ENCODE results near the gene RIPOR3.
"Not testable (repeated sequence)": the region's sequence is repeated elsewhere in the genome, so short reads cannot be mapped to it uniquely, and the experiment has no call there.

Gene RIPOR3

DNA sequence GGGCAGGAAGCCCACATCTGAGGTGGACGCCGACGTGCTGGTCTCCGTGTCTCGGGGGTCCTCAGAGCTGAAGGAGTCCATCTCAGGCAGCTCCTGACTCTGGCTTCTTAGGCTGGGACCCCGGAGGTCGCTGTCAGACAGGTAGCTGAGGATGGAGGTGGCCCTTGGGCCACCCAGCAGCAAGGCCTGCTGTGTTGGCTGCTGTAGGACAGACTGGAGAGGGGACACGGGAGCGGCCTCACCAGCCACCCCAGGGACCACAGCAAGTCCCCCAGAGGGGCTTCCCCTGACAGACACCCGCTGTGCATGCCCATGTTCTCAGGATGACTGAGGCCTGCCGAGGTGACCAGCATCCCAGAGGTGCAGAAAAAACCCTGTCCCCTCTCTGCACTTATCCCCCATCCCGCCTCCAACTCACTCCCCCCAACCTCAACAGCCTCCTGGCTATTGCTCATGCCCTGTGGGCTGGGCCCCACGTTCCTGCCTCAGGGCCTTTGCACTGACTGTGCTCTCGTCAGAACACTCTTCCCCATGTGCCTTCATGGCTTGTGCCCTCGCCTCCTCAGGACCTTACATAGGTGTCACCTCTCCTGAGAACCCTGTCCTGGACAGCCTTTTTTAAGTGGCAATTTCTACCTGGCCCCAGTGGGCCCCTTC is 88.8 kb downstream of the RIPOR3 start:
- no peak overlapping the region for H2AFZ ChIP-seq (ENCODE audit: low read depth, low read length, severe bottlenecking)
- H3K27me3 ChIP-seq (ENCODE audit: low read length), result no peaks in the 10 kb centered on the region
- H3K4me3 ChIP-seq (ENCODE audit: insufficient read depth, low read length, poor library complexity, severe bottlenecking), result no peak overlapping the region
- no peak overlapping the region for H3K27ac ChIP-seq (ENCODE audit: low read depth, low read length)
- no peaks in the 10 kb centered on the region for H3K9me2 ChIP-seq (replicated peaks; ENCODE audit: insufficient read depth, low read length)
- no peaks in the 10 kb centered on the region for H4K20me1 ChIP-seq (ENCODE audit: low read depth, low read length)
- no peak for TF ChIP-seq EZH2phosphoT487 (conservative IDR thresholded peaks at IDR 0.05; ENCODE audit: low read length)
- TF ChIP-seq, protein P1, sequence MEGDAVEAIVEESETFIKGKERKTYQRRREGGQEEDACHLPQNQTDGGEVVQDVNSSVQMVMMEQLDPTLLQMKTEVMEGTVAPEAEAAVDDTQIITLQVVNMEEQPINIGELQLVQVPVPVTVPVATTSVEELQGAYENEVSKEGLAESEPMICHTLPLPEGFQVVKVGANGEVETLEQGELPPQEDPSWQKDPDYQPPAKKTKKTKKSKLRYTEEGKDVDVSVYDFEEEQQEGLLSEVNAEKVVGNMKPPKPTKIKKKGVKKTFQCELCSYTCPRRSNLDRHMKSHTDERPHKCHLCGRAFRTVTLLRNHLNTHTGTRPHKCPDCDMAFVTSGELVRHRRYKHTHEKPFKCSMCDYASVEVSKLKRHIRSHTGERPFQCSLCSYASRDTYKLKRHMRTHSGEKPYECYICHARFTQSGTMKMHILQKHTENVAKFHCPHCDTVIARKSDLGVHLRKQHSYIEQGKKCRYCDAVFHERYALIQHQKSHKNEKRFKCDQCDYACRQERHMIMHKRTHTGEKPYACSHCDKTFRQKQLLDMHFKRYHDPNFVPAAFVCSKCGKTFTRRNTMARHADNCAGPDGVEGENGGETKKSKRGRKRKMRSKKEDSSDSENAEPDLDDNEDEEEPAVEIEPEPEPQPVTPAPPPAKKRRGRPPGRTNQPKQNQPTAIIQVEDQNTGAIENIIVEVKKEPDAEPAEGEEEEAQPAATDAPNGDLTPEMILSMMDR (IDR thresholded peaks at IDR 0.05; ENCODE audit: insufficient read depth, low read length, poor library complexity, severe bottlenecking), result no peak
- no peak overlapping the region for H3K4me2 ChIP-seq (ENCODE audit: low read depth, low read length, poor library complexity, severe bottlenecking)
- H3K79me2 ChIP-seq (ENCODE audit: insufficient read depth, low read length), result no peaks in the 10 kb centered on the region
- H3F3A ChIP-seq (ENCODE audit: insufficient read depth), result no peaks in the 10 kb centered on the region
- no peak overlapping the region for H3K9ac ChIP-seq (ENCODE audit: low read length)
- no peaks in the 10 kb centered on the region for H3K9me3 ChIP-seq (ENCODE audit: insufficient read depth, low read length)
- H3K36me3 ChIP-seq (ENCODE audit: low read length), result no peaks in the 10 kb centered on the region

DNA sequence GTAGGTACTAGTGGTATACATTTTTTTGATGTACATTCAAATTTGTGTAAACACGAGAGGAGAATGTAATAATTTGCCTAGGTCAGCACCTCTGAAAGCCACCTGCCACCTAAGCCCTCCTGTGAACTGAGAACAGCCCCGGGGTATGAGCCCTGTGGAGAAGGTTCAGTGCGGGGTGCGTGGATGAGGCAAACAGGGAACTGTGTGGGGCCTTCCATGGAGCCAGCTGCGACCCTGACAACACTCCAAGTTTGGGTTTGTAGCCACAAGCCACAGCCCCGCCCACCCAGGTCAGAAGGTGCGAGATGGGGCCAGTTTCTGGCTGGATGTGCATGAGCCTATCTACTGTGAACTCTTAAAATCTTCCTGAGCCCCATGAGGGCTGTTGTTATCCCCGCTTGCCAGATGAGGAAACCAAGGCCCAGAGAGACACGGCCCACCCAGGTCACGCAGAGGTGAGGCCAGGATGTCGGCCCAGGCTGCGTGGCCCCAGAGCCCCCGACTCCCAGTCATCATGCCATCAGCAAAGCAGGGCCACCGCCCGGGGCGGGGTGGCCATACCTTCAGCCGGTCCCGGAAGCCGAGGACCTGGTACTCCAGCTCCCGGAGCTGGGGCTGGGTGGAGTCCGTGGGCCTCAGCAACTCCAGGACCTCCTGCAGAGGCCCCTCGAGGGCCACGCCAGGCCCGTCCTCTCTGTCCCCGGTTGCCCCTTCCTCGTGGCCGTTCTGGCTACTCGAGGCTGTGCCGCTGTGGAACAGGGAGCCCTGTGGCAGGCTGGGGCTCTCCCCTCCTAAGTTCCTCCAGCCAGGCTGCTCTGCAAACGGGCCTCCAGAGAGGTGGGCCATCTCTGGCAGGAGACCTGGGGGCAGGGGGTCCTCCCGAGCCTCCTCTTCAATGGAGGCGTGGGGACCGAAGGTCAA is 89.6 kb downstream of the RIPOR3 start:
- no peak overlapping the region for H3K9ac ChIP-seq (ENCODE audit: low read length)
- H3K9me2 ChIP-seq (replicated peaks; ENCODE audit: insufficient read depth, low read length), result no peaks in the 10 kb centered on the region
- no peak overlapping the region for H3K4me2 ChIP-seq (ENCODE audit: low read depth, low read length, poor library complexity, severe bottlenecking)
- H2AFZ ChIP-seq (ENCODE audit: low read depth, low read length, severe bottlenecking), result no peak overlapping the region
- no peaks in the 10 kb centered on the region for H3K36me3 ChIP-seq (ENCODE audit: low read length)
- TF ChIP-seq EZH2phosphoT487 (conservative IDR thresholded peaks at IDR 0.05; ENCODE audit: low read length), result no peak
- TF ChIP-seq, protein P1 (IDR thresholded peaks at IDR 0.05; ENCODE audit: insufficient read depth, low read length, poor library complexity, severe bottlenecking), result no peak
- no peak overlapping the region for H3K27ac ChIP-seq (ENCODE audit: low read depth, low read length)
- no peak overlapping the region for H3K4me3 ChIP-seq (ENCODE audit: insufficient read depth, low read length, poor library complexity, severe bottlenecking)
- H3F3A ChIP-seq (ENCODE audit: insufficient read depth), result no peaks in the 10 kb centered on the region
- no peaks in the 10 kb centered on the region for H3K9me3 ChIP-seq (ENCODE audit: insufficient read depth, low read length)
- no peaks in the 10 kb centered on the region for H4K20me1 ChIP-seq (ENCODE audit: low read depth, low read length)
- no peaks in the 10 kb centered on the region for H3K79me2 ChIP-seq (ENCODE audit: insufficient read depth, low read length)
- no peaks in the 10 kb centered on the region for H3K27me3 ChIP-seq (ENCODE audit: low read length)

DNA sequence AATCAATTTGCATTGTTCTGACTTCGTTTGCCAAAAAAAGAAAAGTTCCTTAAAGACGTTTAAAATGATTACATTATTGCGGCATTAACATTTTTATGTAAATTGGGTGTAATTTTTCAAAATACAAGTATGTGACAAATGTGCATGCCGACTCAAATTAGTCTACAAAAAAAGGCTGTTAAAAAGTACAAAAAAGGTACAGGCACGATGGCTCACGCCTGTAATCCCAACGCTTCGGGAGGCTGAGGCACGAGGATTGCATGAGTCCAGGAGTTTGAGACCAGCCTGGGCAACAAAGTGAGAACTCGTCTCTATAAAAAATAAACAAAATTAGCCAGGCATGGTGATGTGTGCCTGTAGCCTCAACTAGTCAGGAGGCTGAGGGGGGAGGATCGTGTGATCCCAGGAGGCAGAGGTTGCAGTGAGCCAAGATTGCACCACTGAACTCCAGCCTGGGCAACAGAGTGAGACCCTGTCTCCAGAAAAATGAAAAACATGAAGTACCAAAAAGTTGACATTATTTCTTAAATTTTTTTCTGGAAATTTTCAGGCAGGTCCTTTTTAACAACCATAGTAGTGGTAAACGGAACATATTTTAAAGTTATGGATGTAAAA is 91.0 kb downstream of the RIPOR3 start:
- TF ChIP-seq EZH2phosphoT487 (conservative IDR thresholded peaks at IDR 0.05; ENCODE audit: low read length), result no peak
- TF ChIP-seq, protein P1 (IDR thresholded peaks at IDR 0.05; ENCODE audit: insufficient read depth, low read length, poor library complexity, severe bottlenecking), result no peak
- Histone ChIP-seq H3K27ac (ENCODE audit: low read depth, low read length) (no peak overlapping the region), H4K20me1 (ENCODE audit: low read depth, low read length) (no peaks in the 10 kb centered on the region), H3K4me3 (ENCODE audit: insufficient read depth, low read length, poor library complexity, severe bottlenecking) (no peak overlapping the region), H3K4me2 (ENCODE audit: low read depth, low read length, poor library complexity, severe bottlenecking) (no peak overlapping the region), H2AFZ (ENCODE audit: low read depth, low read length, severe bottlenecking) (no peak overlapping the region), H3F3A (ENCODE audit: insufficient read depth) (no peaks in the 10 kb centered on the region), H3K9me2 (replicated peaks; ENCODE audit: insufficient read depth, low read length) (no peaks in the 10 kb centered on the region), H3K36me3 (ENCODE audit: low read length) (no peaks in the 10 kb centered on the region), H3K9me3 (ENCODE audit: insufficient read depth, low read length) (no peaks in the 10 kb centered on the region), H3K9ac (ENCODE audit: low read length) (no peak overlapping the region), H3K27me3 (ENCODE audit: low read length) (no peaks in the 10 kb centered on the region), H3K79me2 (ENCODE audit: insufficient read depth, low read length) (no peaks in the 10 kb centered on the region)

DNA sequence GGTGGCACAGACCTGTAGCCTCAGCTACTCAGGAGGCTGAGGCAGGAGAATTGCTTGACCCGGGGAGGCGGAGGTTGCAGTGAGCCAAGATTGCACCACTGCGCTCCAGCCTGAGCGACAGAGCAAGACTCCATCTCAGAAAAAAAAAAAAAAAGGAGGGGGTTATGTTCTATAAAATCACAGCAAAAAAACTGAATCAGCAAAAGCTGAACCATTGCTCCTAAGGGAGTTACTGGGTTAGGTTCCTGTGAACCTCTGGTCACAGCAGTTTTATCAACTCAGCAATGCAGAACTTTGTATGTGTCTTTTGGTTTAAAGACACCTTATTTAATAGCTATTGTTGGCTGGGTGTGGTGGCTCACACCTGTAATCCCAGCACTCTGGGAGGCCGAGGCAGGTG is 92.6 kb downstream of the RIPOR3 start:
- not testable (repeated sequence) for H3F3A ChIP-seq (ENCODE audit: insufficient read depth); H3K36me3 ChIP-seq (ENCODE audit: low read length); H3K9ac ChIP-seq (ENCODE audit: low read length); H3K27ac ChIP-seq (ENCODE audit: low read depth, low read length); H4K20me1 ChIP-seq (ENCODE audit: low read depth, low read length); H3K4me3 ChIP-seq (ENCODE audit: insufficient read depth, low read length, poor library complexity, severe bottlenecking); H3K79me2 ChIP-seq (ENCODE audit: insufficient read depth, low read length); H3K9me2 ChIP-seq (replicated peaks; ENCODE audit: insufficient read depth, low read length); H3K27me3 ChIP-seq (ENCODE audit: low read length); H3K4me2 ChIP-seq (ENCODE audit: low read depth, low read length, poor library complexity, severe bottlenecking); H3K9me3 ChIP-seq (ENCODE audit: insufficient read depth, low read length); H2AFZ ChIP-seq (ENCODE audit: low read depth, low read length, severe bottlenecking)
